Endothelial cell of umbilical vein (primary cell): ENCODE measurements around the gene GADL1. TPM values are rescaled to one million over a fixed set of nuclear protein-coding genes. Genes with fewer than 3 reads are reported as not detected.
A peak's percentile ranks its signal among the peaks of the same experiment; 100 is the strongest.

Experiments
- BruUV-seq: library from RNA; stranded (reverse); fragments of 400-500 nt; replicated peaks from 2 replicates; lab custom pipeline; 2021; lab: Mats Ljungman, UMichigan
- CTCF ChIA-PET: fragments of 300-600, 350-600 bp; sonication (Branson Sonifier 250); formaldehyde crosslinking; loops from one replicate; lab custom pipeline; 2021; ENCODE audit warnings: antibody characterized with exemption, inconsistent platforms; lab: Charles Lee
- POLR2A ChIA-PET: fragments of 300-600, 350-600 bp; sonication (Branson Sonifier 250); formaldehyde crosslinking; loops from one replicate; lab custom pipeline; 2021; ENCODE audit warnings: antibody characterized with exemption, inconsistent platforms; lab: Charles Lee
- DNase-seq: peaks from one replicate; pipeline ENCODE4 v3.0.0-alpha.2; 2011; ENCODE audit warnings: low read depth, low spot score
- FAIRE-seq: peaks from 2 replicates; lab custom pipeline; 2011; peaks lifted over from hg19 to GRCh38; lab: Jason Lieb, UNC
- H2AFZ ChIP-seq: 2 replicates; pipeline ENCODE4 v1.6.0; 2012; ENCODE audit warnings: low read depth, low read length, control low read depth, inconsistent platforms
- H3K27ac ChIP-seq: 2 replicates; pipeline ENCODE4 v1.5.1; 2011; ENCODE audit warnings: low read depth, mild to moderate bottlenecking, control low read depth, low read length, moderate library complexity; ENCODE audit not compliant: insufficient read depth
- H3K27me3 ChIP-seq, 2 experiments: 2 replicates each; pipeline versions ENCODE4 v1.6.0 to v1.6.1; 2011; ENCODE audit warnings: low read length in 2 of 2, mixed read lengths in 1 of 2; ENCODE audit not compliant: control insufficient read depth in 2 of 2, insufficient read depth in 2 of 2
- H3K36me3 ChIP-seq, 2 experiments: 2 replicates in 1 of 2; 3 replicates in 1 of 2; pipeline ENCODE4 v1.5.1; 2011; ENCODE audit warnings: low read length in 2 of 2, mild to moderate bottlenecking in 1 of 2, moderate library complexity in 1 of 2; ENCODE audit not compliant: control insufficient read depth in 2 of 2, insufficient read depth in 2 of 2; ENCODE audit errors: extremely low read depth in 1 of 2
- H3K4me1 ChIP-seq: 3 replicates; pipeline ENCODE4 v1.5.1; 2011; ENCODE audit warnings: mild to moderate bottlenecking, low read length; ENCODE audit not compliant: control insufficient read depth, insufficient read depth; ENCODE audit errors: extremely low read depth
- H3K4me2 ChIP-seq: 2 replicates; pipeline ENCODE4 v1.6.1; 2011; ENCODE audit warnings: low read length, control low read depth, mixed read lengths; ENCODE audit not compliant: insufficient read depth
- H3K4me3 ChIP-seq, 3 experiments: fragments of 200-600 bp in 1 of 3; sonication (generic), shearing (Covaris generic) in 1 of 3; replicated peaks in 1 of 3; 2 replicates each; pipeline ENCODE4 v1.5.1; 2011 to 2016; ENCODE audit warnings: control low read depth in 3 of 3, low read length in 3 of 3, mild to moderate bottlenecking in 2 of 3, inconsistent platforms in 1 of 3, low read depth in 1 of 3, moderate library complexity in 1 of 3; ENCODE audit not compliant: insufficient read depth in 1 of 3
- H3K79me2 ChIP-seq: 2 replicates; pipeline ENCODE4 v1.6.0; 2012; ENCODE audit warnings: low read length, inconsistent platforms; ENCODE audit not compliant: control insufficient read depth, insufficient read depth
- H3K9ac ChIP-seq: replicated peaks from 2 replicates; pipeline ENCODE3; 2011; ENCODE audit warnings: low read length, control low read depth; ENCODE audit not compliant: insufficient read depth; ENCODE audit errors: extremely low read depth
- H3K9me1 ChIP-seq: replicated peaks from 3 replicates; pipeline ENCODE4 v1.6.0; 2011; ENCODE audit warnings: mild to moderate bottlenecking, low read length; ENCODE audit not compliant: control insufficient read depth, insufficient read depth; ENCODE audit errors: extremely low read depth
- H3K9me3 ChIP-seq: replicated peaks from 2 replicates; pipeline ENCODE4 v1.5.1; 2012; ENCODE audit warnings: low read length, inconsistent platforms; ENCODE audit not compliant: control insufficient read depth, insufficient read depth
- H4K20me1 ChIP-seq: replicated peaks from 2 replicates; pipeline ENCODE3; 2011; ENCODE audit warnings: mild to moderate bottlenecking, low read length; ENCODE audit not compliant: control insufficient read depth, insufficient read depth; ENCODE audit errors: extremely low read depth
- CTCF ChIP-seq, 2 donors: IDR thresholded peaks; 1 replicate in 1 of 2; 2 replicates in 1 of 2; pipeline ENCODE4 v1.5.1; 2011; ENCODE audit warnings: low read length in 2 of 2, mild to moderate bottlenecking in 2 of 2, moderate library complexity in 2 of 2, control low read depth in 1 of 2, inconsistent platforms in 1 of 2, low read depth in 1 of 2; ENCODE audit not compliant: insufficient read depth in 1 of 2; ENCODE audit errors: extremely low read depth in 1 of 2
- GATA2 ChIP-seq: IDR thresholded peaks from 2 replicates; pipeline ENCODE4 v1.7.0; 2011; ENCODE audit warnings: low read depth, mild to moderate bottlenecking, moderate library complexity, mixed read lengths, low read length; ENCODE audit not compliant: insufficient read length, insufficient read depth
- JUN ChIP-seq: IDR thresholded peaks from 2 replicates; pipeline ENCODE4 v1.6.1; 2011; ENCODE audit warnings: borderline replicate concordance, low read depth; ENCODE audit not compliant: insufficient read length, insufficient read depth
- MYC ChIP-seq: IDR thresholded peaks from one replicate; pipeline ENCODE4 v1.6.1; 2011; ENCODE audit warnings: mild to moderate bottlenecking, low read depth, low read length
- POLR2AphosphoS5 ChIP-seq: IDR thresholded peaks from 2 replicates; pipeline ENCODE4 v1.6.1; 2012; ENCODE audit warnings: low read depth, mild to moderate bottlenecking, control low read depth, low read length, moderate library complexity; ENCODE audit not compliant: insufficient read depth
- dilution Hi-C: fragments of 300-500 bp; cut with MboI; formaldehyde crosslinking; loops from one replicate; pipeline ENCODE4 v1.15.0; 2019; ENCODE audit warnings: low sequenced_read_pairs; ENCODE audit not compliant: extremely low pct_ligation_motif_present
- intact Hi-C: fragments of 100-400 bp; cut with micrococcal nuclease; formaldehyde crosslinking; loops from one replicate; pipeline ENCODE4 v1.10.0; 2022
- polyA plus RNA-seq, 4 experiments: library from polyadenylated mRNA; depleted of rRNA in 3 of 4; stranded (reverse) in 3 of 4; unstranded in 1 of 4; fragments of >200 nt; gene quantifications; 2 replicates each; pipeline versions ENCODE4 v1.2.1 to v1.2.3, GENCODE V29; 2011 to 2012; ENCODE audit warnings: missing spikeins in 1 of 4
- total RNA-seq: library from RNA; stranded (reverse); gene quantifications from 2 replicates; pipeline ENCODE4 v1.2.3, GENCODE V29; 2021

Gene GADL1
- total and polyA plus RNA-seq, 2 donors (not counting 3 experiments of a cell fraction or from before 2014, with no cell fraction given), result not detected

GRCh38 chr3:30677347-30677685, 217.1 kb downstream of the GADL1 start:
- Histone ChIP-seq H4K20me1 (no peaks in the 10 kb centered on the region), H3K9me1 (no peaks in the 10 kb centered on the region), H3K36me3 (peaks cover 28 to 62% of the 10 kb centered on the region in 2 experiments), H3K4me3 (no peak overlapping the region), H3K4me1 (peaks cover 72% of the 10 kb centered on the region), H2AFZ (no peak overlapping the region), H3K9me3 (no peaks in the 10 kb centered on the region), H3K9ac (no peak overlapping the region), H3K4me2 (no peak overlapping the region), H3K79me2 (peaks cover 66% of the 10 kb centered on the region), H3K27me3 (no peaks in the 10 kb centered on the region), H3K27ac (no peak overlapping the region)
- BruUV-seq, result no TSS peak
- no peak for TF ChIP-seq JUN
- TF ChIP-seq CTCF (IDR thresholded peaks at IDR 0.05; ENCODE audit: extremely low read depth in 1 of 2, insufficient read depth in 1 of 2, low read depth in 1 of 2, low read length in 2 of 2), result no peak
- no peak for TF ChIP-seq GATA2
- TF ChIP-seq MYC, result no peak
- TF ChIP-seq POLR2AphosphoS5, result peak; percentile 10
- dilution Hi-C loops, result no loop called here
- FAIRE-seq (no peak), DNase-seq (no peak)
- intact Hi-C loops, result no loop called here
- ChIA-PET POLR2A (no interaction called here), CTCF (interaction anchor here (1.0 to 1.6 kb wide), 4 partner anchors 11 to 635 kb away, joined by 3 to 7 read pairs (median 4); no protein-coding TSS in a partner anchor)
